Stimulated activated memory B cell treated with anti-CD40 and anti-IgM and Interleukin-4, amounts not matched to agents 10 μg/mL and 1 μg/mL and 100 μg/mL, for 72 hours (primary cell): ENCODE measurements around the gene TTC9.

ENCODE experiments used
- ATAC-seq: fragments of 150-1000 bp; cut with Tn5 transposase; 2 replicates; pipeline ENCODE4 v1.10.0; 2021
- H3K27ac Mint-ChIP-seq: one replicate; pipeline ENCODE4 v1.8.0; 2022; ENCODE audit warnings: mild to moderate bottlenecking, mixed read lengths
- H3K27me3 Mint-ChIP-seq: one replicate; pipeline ENCODE4 v1.8.0; 2022; ENCODE audit warnings: mixed read lengths
- H3K36me3 Mint-ChIP-seq: one replicate; pipeline ENCODE4 v1.8.0; 2022; ENCODE audit warnings: mixed read lengths
- H3K4me1 Mint-ChIP-seq: one replicate; pipeline ENCODE4 v1.8.0; 2022; ENCODE audit warnings: mixed read lengths
- H3K4me3 Mint-ChIP-seq: one replicate; pipeline ENCODE4 v1.8.0; 2022; ENCODE audit warnings: mild to moderate bottlenecking, moderate library complexity, mixed read lengths
- H3K9me3 Mint-ChIP-seq: one replicate; pipeline ENCODE4 v1.8.0; 2022; ENCODE audit warnings: mixed read lengths

Gene TTC9

DNA sequence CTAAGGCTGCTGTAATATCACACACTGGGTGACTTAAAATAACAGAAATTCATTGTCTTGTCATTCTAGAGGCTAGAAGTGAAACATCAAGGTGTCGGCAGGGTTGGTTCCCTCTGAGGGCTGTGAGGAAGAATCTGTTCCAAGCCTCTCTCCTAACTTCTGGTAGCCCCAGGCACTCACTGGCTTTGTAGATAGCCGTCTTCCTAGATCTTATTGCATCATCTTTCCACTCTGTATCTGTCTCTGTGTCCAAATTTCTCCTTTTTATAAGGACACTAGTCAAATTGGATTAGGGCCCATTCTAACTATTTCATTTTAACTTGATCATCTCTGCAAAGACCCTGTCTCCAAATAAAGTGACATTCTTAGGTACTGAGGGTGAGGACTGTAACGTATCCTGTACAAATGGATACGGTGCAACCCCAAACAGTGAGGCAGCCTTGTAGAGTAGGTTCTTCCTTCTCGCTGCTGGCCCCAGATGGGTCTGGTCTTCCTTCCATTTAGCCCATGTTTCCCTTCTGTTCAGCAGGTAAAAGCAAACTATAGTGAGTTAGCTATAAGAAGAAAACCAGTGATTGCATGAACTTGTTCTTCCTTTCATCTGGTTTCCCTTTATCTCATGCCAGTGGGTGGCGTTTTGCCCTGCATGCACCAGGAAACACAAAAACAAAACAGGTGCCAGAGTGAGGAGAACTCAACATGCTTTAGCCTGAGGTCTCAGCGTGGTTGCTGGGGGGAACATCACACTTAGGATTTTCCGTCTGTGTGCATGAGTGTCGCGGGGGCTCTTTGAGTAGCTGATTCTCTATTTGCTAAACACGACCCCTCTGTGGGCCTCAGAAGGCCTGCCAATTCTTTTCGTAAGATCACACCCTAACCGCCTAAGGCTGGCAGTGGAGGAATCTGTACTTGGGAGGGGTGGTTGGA is 19.5 kb downstream of the TTC9 start:
- peak overlapping the region; percentile 19 for H3K4me3 Mint-ChIP-seq
- peaks cover 98% of the 10 kb centered on the region for H3K4me1 Mint-ChIP-seq
- no peaks in the 10 kb centered on the region for H3K27me3 Mint-ChIP-seq
- peak overlapping the region; percentile 92 for H3K27ac Mint-ChIP-seq
- ATAC-seq = peak; percentile 52
- H3K9me3 Mint-ChIP-seq = no peaks in the 10 kb centered on the region
- peaks cover 8% of the 10 kb centered on the region for H3K36me3 Mint-ChIP-seq

DNA sequence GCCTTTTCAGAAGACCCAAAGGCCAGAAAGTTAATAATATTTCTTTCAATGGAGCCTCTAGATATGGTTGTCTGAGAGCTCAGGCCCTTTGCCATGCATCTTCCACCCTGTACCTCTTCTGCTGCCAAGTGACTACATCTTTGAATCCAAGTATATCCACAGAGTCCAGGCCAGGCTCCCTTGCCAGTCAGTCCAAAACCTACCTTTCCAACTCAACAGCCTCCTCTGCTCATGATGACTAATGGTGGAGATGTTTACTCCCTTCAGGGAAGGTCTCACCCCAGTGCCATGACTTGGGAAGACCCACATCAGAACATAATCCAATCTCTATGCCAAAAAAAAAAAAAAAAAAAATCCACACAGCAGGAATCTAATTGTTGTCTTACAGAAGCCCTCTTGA is 20.4 kb downstream of the TTC9 start:
- H3K36me3 Mint-ChIP-seq = peaks cover 8% of the 10 kb centered on the region
- peaks cover 99% of the 10 kb centered on the region for H3K4me1 Mint-ChIP-seq
- no peaks in the 10 kb centered on the region for H3K9me3 Mint-ChIP-seq
- H3K27me3 Mint-ChIP-seq = no peaks in the 10 kb centered on the region
- no peak for ATAC-seq
- H3K27ac Mint-ChIP-seq = peak overlapping the region; percentile 92
- H3K4me3 Mint-ChIP-seq = no peak overlapping the region

DNA sequence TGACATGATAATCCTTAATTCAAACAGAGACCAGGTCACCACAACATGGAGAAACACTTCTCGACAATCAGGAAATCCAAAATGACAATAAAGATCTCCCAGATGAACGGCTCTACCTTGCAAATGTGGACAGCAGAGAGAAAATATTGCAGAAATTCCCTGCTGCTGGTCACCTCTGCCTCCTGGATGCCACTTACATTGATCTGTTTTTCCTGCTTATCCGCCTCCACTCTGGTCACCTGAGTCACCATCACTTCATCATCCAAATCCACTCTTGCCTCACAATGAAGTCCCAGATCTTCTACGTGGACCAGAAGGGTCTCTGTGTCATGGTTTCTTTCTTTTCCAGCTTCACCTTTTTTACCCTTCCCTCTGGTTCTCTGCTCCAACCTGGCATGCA is 21.1 kb downstream of the TTC9 start:
- H3K4me1 Mint-ChIP-seq = peaks cover 99% of the 10 kb centered on the region
- H3K27ac Mint-ChIP-seq = peak overlapping the region; percentile 92
- H3K4me3 Mint-ChIP-seq = no peak overlapping the region
- no peaks in the 10 kb centered on the region for H3K27me3 Mint-ChIP-seq
- no peaks in the 10 kb centered on the region for H3K9me3 Mint-ChIP-seq
- no peak for ATAC-seq
- H3K36me3 Mint-ChIP-seq = peaks cover 8% of the 10 kb centered on the region

DNA sequence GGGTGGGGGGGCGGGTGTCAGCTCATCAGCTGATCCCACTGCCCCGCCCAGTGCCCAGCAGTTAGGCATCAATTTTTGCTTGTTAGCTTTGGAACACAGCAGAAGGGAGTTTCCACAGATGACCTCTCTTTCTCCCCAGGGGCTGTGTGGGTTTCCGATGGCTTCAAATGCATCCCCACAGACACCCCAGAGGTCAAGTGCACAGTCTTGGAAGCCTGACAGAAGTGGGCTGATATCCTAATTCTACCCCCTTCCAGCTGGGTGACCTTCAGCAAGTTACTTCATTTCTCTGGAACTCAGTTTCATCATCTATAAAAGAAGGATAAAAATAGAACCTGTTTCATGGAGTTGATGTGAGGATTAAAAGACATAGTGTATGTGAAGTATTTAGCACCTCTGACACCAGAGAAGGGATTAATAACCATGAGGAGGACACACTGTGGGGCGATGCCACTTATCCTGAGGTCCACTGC is 22.0 kb downstream of the TTC9 start:
- H3K27me3 Mint-ChIP-seq = no peaks in the 10 kb centered on the region
- peak; percentile 74 for ATAC-seq
- H3K9me3 Mint-ChIP-seq = no peaks in the 10 kb centered on the region
- peaks cover 99% of the 10 kb centered on the region for H3K4me1 Mint-ChIP-seq
- peak overlapping the region; percentile 92 for H3K27ac Mint-ChIP-seq
- peak overlapping the region; percentile 21 for H3K4me3 Mint-ChIP-seq
- H3K36me3 Mint-ChIP-seq = peaks cover 14% of the 10 kb centered on the region

DNA sequence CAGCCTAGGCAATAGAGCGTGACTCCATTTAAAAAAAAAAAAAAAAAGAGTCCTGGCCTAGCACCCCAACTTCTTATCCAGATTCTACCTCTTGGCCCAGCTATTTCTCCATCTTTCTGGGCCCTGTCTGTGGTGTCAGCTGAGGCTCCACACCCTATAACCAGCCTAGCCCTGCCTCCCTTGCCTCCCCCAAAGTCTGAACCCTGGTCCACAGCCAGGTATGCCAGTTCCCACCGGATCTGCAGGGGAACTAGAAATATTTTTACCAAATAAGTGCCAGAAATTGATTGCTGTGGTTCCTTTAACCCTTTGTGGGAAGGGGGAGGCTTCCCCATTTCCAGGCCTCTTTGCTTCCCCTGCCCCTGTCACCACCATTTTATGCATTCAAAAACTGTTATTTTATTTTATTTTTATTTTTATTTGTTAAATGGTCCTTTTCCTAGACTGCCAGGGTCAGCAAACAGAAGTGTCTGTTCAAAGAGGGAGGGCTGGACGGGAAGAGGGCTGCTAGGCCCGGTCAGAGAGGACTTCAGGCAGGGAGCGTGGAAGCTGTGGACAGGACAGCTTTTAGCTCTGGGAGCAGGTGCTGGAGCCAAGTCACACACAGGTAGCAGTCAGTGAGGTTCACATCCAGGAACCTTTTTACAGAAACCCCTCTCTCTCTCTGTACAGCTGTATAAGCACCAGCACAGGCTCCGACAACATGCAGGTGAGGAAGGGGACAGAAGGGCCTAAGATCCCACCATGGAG is 23.2 kb downstream of the TTC9 start:
- Mint-ChIP-seq H3K27ac (peak overlapping the region; percentile 92), H3K9me3 (no peaks in the 10 kb centered on the region), H3K27me3 (no peaks in the 10 kb centered on the region), H3K4me3 (no peak overlapping the region), H3K4me1 (peaks cover 98% of the 10 kb centered on the region), H3K36me3 (peaks cover 14% of the 10 kb centered on the region)
- peak; percentile 15 for ATAC-seq

DNA sequence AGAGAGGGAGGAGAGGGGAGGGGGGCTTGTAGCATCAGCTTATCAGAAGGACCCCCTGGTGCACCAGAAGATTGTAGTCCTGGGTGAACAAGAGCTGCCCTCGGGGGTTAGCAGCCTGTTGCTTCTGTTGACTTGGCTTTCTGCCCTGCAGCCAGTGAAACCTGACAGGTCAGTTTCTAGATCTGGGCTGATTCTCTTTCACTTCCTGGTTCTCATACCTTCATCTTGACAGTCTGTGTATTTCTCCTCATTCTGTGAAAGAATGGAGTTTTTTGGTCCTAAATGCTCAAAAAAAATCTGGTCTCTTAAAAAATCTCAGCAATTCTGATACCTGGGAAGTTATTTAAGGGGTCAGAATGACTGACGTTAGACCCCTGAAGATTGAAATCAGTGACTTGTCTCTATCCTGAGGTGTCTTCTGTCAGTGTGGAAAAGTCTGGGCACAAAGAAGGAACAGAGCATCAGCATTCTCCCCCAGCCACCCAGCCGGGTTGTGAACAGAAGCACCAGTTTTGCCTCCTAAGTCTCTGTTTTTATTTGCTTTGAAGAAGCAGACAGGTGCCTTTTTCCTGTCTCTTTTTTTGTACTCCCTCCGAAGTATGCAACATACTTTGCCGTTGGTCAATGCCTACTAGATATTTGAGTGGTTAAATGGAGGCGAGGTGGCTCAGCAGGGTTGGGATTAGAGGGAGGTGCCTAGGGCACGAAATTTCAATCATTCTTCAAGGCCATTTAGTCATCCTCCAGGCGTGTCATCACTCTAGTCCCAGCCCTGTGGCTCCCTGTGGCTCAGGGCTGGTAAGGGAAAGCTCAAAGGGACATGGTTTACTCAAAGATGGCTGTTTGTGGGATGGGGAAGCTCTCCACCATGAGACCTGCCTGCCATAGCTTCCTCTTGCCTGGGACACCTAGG is 24.0 kb downstream of the TTC9 start:
- Mint-ChIP-seq H3K4me3 (peak overlapping the region; percentile 11), H3K27ac (peak overlapping the region; percentile 92), H3K4me1 (peaks cover 91% of the 10 kb centered on the region), H3K9me3 (no peaks in the 10 kb centered on the region), H3K36me3 (peaks cover 17% of the 10 kb centered on the region), H3K27me3 (no peaks in the 10 kb centered on the region)
- peak; percentile 84 for ATAC-seq

DNA sequence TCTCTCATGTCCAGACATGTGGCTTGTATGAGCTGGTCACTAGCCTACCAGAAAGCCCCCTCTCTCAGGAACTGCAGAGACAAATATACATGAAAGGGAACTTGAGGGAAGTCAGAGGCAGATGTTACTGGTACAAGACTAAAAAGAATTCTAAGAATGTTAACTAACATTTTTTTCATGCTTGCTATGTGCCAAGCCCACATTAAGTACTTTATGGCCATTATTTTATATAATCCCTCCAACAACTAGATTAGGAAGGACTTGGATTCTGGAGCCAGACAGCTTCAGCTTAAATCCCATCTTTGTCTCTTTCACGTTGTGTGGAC is 24.6 kb downstream of the TTC9 start:
- Mint-ChIP-seq H3K36me3 (peaks cover 23% of the 10 kb centered on the region), H3K4me3 (no peak overlapping the region), H3K27ac (peak overlapping the region; percentile 92), H3K9me3 (no peaks in the 10 kb centered on the region), H3K27me3 (no peaks in the 10 kb centered on the region), H3K4me1 (peaks cover 91% of the 10 kb centered on the region)
- no peak for ATAC-seq

DNA sequence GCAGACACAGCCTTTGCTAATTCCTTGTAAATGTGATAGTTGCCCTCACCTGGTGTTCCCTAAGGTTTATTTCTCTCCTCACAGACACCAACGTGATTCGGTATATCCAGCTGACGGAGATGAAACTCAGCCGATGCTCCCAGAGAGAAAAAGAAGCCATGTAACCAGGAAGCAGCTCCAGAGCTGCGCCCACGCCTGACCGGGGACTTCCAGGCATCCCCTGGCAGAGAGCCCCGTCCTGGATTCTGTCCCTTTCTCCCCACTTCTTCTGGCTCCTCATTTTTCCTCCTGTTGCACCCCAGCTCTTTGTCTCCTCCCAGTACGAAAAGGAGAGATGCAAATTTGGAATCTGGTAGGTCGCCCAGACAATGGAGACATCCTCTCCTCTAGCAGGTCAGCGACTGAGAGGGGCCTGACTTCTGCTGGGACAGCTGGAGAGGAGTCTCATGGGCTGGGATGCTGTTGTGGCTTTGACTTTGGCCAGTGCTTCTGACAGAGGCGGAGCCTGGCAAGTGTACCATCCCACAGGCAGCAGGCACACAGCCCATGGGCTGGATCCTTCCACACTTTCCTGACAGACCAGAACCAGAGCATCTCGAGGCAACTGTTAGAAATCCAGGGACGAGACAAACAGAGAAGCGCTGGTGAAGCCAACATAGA is 29.4 kb downstream of the TTC9 start:
- Mint-ChIP-seq H3K27ac (peak overlapping the region; percentile 92), H3K36me3 (peaks cover 39% of the 10 kb centered on the region), H3K4me1 (peaks cover 48% of the 10 kb centered on the region)

DNA sequence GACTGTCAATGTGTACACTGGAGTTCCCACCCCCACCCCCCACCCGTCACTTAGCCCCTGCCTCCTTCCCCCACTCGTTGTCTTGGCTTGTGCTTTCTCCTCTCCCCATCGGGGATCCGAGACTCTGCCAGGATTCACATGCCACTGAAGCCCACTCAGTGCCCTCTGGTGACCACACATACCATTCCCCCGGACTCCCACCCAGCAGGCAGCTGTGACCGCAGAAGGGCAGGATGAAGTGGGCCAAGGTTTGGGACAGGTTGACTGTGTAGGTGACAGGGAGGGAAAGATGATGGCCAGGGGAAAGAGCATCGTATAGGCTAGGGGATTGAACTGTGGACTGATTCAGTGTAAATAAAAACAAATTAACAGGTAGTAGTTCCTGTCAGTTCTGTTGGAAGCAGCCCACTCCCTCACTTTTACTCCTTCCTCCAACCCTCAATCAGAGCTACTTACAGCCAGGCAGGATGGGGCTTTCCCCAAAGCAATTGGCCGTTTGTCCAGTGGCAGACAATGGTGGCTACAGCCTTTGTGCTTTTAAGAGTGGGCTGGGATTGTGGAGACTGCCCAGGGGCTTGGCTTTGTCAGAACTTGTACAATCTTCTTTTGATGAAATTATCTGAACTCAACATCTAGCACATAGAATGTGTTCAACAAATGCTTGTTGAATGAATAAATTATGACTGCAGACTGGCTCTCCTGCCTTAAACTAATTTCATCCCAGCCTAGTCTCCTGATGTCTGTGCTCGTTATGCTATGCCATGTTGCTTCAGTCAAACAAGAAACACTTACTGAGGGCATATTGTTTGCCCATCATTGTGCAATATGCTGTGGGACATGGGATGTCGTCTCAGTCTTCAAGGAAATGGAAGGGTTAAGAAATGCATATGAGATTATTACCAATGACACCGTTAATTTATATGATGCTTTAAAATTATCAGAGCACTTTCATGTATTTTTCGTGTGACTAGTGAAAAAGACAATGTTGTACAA is 30.2 kb downstream of the TTC9 start:
- ATAC-seq = no peak
- H3K27me3 Mint-ChIP-seq = no peaks in the 10 kb centered on the region
- H3K36me3 Mint-ChIP-seq = peaks cover 42% of the 10 kb centered on the region
- H3K9me3 Mint-ChIP-seq = no peaks in the 10 kb centered on the region
- peak overlapping the region; percentile 92 for H3K27ac Mint-ChIP-seq
- no peak overlapping the region for H3K4me3 Mint-ChIP-seq
- peaks cover 40% of the 10 kb centered on the region for H3K4me1 Mint-ChIP-seq

More for the DNA sequence above, 29.4 kb downstream of the TTC9 start:
- H3K4me3 Mint-ChIP-seq = no peak overlapping the region
- no peaks in the 10 kb centered on the region for H3K27me3 Mint-ChIP-seq
- no peak for ATAC-seq
- no peaks in the 10 kb centered on the region for H3K9me3 Mint-ChIP-seq

DNA sequence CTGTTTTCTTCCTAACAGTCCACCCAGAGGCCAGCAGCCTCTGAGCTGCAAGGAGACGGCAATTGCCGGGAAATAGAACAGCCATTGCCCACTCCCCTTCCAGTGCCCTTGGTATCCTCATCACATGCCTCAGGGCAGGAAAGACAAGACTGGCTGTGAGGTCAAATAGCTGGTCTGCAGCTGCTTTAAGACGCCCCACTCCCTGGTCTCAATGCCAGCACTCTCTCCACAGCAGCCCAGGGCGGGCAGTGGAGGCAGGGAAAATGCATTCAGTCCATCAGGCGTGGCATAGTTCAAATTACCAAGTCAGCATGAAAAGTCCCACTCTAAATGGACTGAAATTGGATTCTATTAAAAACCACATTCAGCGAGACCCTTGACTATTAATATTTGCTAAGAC is 35.6 kb downstream of the TTC9 start:
- Mint-ChIP-seq H3K36me3 (peaks cover 19% of the 10 kb centered on the region), H3K9me3 (no peaks in the 10 kb centered on the region), H3K27me3 (no peaks in the 10 kb centered on the region), H3K4me3 (no peak overlapping the region), H3K4me1 (no peaks in the 10 kb centered on the region), H3K27ac (no peak overlapping the region)
- no peak for ATAC-seq

DNA sequence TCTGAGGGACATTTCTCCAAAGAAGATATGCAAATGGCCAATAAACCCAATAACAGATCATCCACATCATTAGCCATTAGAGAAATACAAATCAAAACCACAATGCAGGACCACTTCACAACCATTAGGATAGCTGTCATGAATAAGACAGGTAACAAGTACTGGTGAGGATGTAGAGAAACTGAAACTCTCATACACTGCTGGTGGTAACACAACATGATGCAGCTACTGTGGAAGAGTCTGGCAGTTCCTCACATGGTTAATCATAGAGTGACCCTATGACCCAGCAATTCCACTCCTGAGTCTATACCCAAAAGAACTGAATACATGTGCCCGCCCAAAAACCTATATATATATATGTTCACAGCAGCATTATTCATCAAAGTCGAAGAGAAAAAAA is 39.0 kb downstream of the TTC9 start:
- Mint-ChIP-seq H3K36me3 (peaks cover 7% of the 10 kb centered on the region), H3K27me3 (no peaks in the 10 kb centered on the region), H3K27ac (no peak overlapping the region), H3K4me1 (no peaks in the 10 kb centered on the region), H3K9me3 (no peaks in the 10 kb centered on the region), H3K4me3 (no peak overlapping the region)
- no peak for ATAC-seq

DNA sequence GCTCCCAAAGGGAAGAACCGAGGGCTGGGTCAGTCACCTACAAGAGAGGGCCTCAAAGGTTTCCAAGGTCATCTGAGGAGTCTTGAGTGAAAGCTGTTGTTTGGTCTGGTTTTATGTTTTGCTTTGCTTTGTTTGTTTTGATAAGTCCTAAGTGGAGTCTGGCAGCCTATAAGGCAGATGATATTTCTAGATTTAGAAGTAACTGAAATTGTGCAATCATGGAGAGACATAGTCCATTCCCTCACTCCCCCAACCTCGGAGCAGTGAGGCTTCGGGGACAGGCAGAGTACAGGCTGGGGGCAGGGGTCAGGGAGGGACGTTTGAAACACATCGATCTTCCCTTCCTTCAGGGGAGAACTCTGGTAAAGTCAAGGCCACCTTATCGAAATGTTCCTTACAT is 42.3 kb downstream of the TTC9 start:
- no peak overlapping the region for H3K27ac Mint-ChIP-seq
- no peak overlapping the region for H3K4me3 Mint-ChIP-seq
- no peaks in the 10 kb centered on the region for H3K4me1 Mint-ChIP-seq
- ATAC-seq = no peak
- no peaks in the 10 kb centered on the region for H3K27me3 Mint-ChIP-seq
- no peaks in the 10 kb centered on the region for H3K36me3 Mint-ChIP-seq
- no peaks in the 10 kb centered on the region for H3K9me3 Mint-ChIP-seq

DNA sequence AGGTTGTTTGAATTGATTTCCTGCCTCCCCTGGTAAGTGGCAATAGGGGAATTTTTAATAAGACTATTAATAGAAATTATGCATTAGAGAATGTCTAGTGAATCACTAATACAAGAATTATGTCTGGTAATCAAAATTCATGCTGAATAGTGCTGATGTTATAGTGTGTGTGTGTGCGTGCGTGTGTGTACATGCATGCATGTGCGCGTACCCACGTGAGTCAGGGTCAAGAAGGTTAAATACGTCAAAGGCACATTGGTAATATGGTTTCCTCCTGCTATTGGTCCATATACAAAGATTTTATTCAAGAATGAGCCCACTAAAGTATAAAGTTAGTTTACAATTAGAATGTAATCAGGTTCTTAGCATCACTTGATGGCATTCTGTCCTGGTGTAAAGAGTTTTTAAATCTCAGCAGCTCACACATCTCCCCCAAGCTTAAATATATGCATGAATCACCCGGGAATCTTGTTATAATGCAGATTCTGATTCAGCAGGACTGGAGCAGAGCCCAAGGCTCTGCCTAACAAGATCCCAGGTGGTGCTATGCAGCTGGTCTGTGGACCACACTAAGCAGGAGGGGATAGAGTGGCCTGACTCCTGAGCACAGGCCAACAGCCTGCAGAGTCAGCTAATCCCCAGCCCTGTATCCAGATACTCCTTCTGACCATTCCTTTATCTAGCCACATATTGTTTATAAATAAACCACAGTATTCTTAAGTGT is 43.9 kb downstream of the TTC9 start:
- H3K27me3 Mint-ChIP-seq = no peaks in the 10 kb centered on the region
- H3K36me3 Mint-ChIP-seq = no peaks in the 10 kb centered on the region
- no peak overlapping the region for H3K4me3 Mint-ChIP-seq
- no peaks in the 10 kb centered on the region for H3K9me3 Mint-ChIP-seq
- H3K27ac Mint-ChIP-seq = no peak overlapping the region
- H3K4me1 Mint-ChIP-seq = no peaks in the 10 kb centered on the region
- no peak for ATAC-seq
